Caki2 (cell line): Measurements from ENCODE around the gene NDRG4. TPM values are rescaled to one million over a fixed set of nuclear protein-coding genes. Genes with fewer than 3 reads are reported as not detected.

Experiments
- DNase-seq: peaks from one replicate; pipeline ENCODE4 v3.0.0-alpha.2; 2015; ENCODE audit warnings: low read depth
- in situ Hi-C: cut with HindIII; loops from 2 replicates; pipeline ENCODE4 v1.10.0; 2016; ENCODE audit warnings: low sequenced_read_pairs, low pct_unique_long_range_greater_than_20kb, mixed read lengths
- total RNA-seq: library from RNA; depleted of rRNA; stranded (reverse); fragments of >200 nt; shearing (Covaris generic); gene quantifications from 2 replicates; pipeline ENCODE4 v1.2.3, GENCODE V29; 2014; ENCODE audit warnings: low replicate concordance

Gene NDRG4
- total RNA-seq, 1 experiment from 2014 or later = 72.1 TPM

GRCh38 chr16:58518083-58518979, 18.4 kb downstream of the NDRG4 start:
- in situ Hi-C loops = no loop called here
- no peak for DNase-seq

GRCh38 chr16:58518980-58519368, 19.0 kb downstream of the NDRG4 start:
- no peak for DNase-seq
- in situ Hi-C loops = no loop called here

- no peak for DNase-seq
- in situ Hi-C loops = no loop called here
Observed at GRCh38 chr16:58519707-58520106, 19.8 kb downstream of the NDRG4 start.

GRCh38 chr16:58530179-58530578, 30.2 kb downstream of the NDRG4 start:
- in situ Hi-C loops = no loop called here
- DNase-seq = no peak

- in situ Hi-C loops = no loop called here
- DNase-seq = no peak
Observed at GRCh38 chr16:58532414-58532813, 32.5 kb downstream of the NDRG4 start.

- in situ Hi-C loops = no loop called here
- no peak for DNase-seq
Observed at GRCh38 chr16:58533751-58534470, 34.0 kb downstream of the NDRG4 start.

- in situ Hi-C loops = no loop called here
- no peak for DNase-seq
Observed at GRCh38 chr16:58535100-58535499, 35.2 kb downstream of the NDRG4 start.

GRCh38 chr16:58536278-58536677, 36.3 kb downstream of the NDRG4 start:
- in situ Hi-C loops = no loop called here

GRCh38 chr16:58537124-58537906, 37.4 kb downstream of the NDRG4 start:
- in situ Hi-C loops = no loop called here
- no peak for DNase-seq

More at GRCh38 chr16:58536278-58536677, 36.3 kb downstream of the NDRG4 start:
- no peak for DNase-seq

GRCh38 chr16:58541711-58542110, 41.8 kb downstream of the NDRG4 start:
- in situ Hi-C loops = no loop called here
- DNase-seq = no peak

GRCh38 chr16:58542291-58542690, 42.3 kb downstream of the NDRG4 start:
- in situ Hi-C loops = no loop called here

GRCh38 chr16:58543685-58544084, 43.7 kb downstream of the NDRG4 start:
- in situ Hi-C loops = no loop called here
- no peak for DNase-seq

More at GRCh38 chr16:58542291-58542690, 42.3 kb downstream of the NDRG4 start:
- DNase-seq = no peak

GRCh38 chr16:58548378-58548777, 48.4 kb downstream of the NDRG4 start:
- in situ Hi-C loops = no loop called here
- DNase-seq = no peak

- in situ Hi-C loops = no loop called here
- DNase-seq = no peak
Observed at GRCh38 chr16:58551496-58551895, 51.6 kb downstream of the NDRG4 start.

GRCh38 chr16:58556678-58557077, 56.7 kb downstream of the NDRG4 start:
- in situ Hi-C loops = no loop called here

More at GRCh38 chr16:58556678-58557077, 56.7 kb downstream of the NDRG4 start:
- no peak for DNase-seq
